Neural crest cell (in vitro differentiated cells): Measurements from ENCODE around the gene ABAT. TPM values are rescaled to one million over a fixed set of nuclear protein-coding genes. Genes with fewer than 3 reads are reported as not detected.
A peak's percentile ranks its signal among the peaks of the same experiment; 100 is the strongest.

Experiments used
- DNase-seq: peaks from one replicate; pipeline ENCODE4 v3.0.0; 2021; ENCODE audit warnings: low read depth, mixed read lengths, low spot score
- H3K27ac Mint-ChIP-seq: one replicate; pipeline ENCODE4 v1.8.0; 2021; ENCODE audit warnings: mild to moderate bottlenecking, mixed read lengths; ENCODE audit not compliant: unreplicated experiment
- H3K27me3 Mint-ChIP-seq: 2 replicates; pipeline ENCODE4 v1.8.0; 2021; ENCODE audit warnings: low read depth, mild to moderate bottlenecking, mixed read lengths
- H3K36me3 Mint-ChIP-seq: 2 replicates; pipeline ENCODE4 v1.8.0; 2021; ENCODE audit warnings: low read depth, mild to moderate bottlenecking, mixed read lengths
- H3K4me1 Mint-ChIP-seq: 2 replicates; pipeline ENCODE4 v1.8.0; 2021; ENCODE audit warnings: mixed read lengths
- H3K4me3 Mint-ChIP-seq: one replicate; pipeline ENCODE4 v1.8.0; 2021; ENCODE audit warnings: mild to moderate bottlenecking, mixed read lengths
- H3K9me3 Mint-ChIP-seq: 2 replicates; pipeline ENCODE4 v1.8.0; 2021; ENCODE audit warnings: mixed read lengths
- total RNA-seq: library from RNA; stranded (reverse); gene quantifications from 2 replicates; pipeline ENCODE4 v1.2.1, GENCODE V29; 2021
- TF ChIP-seq, protein P1 (sequence below): fragments of 200-600 bp; sonication (generic); conservative IDR thresholded peaks from 2 replicates; pipeline ENCODE4 v1.5.0; 2021; ENCODE audit warnings: antibody characterized with exemption, mild to moderate bottlenecking

ABAT gene
- total RNA-seq, 1 donor from 2014 or later: 35.2 TPM

DNA sequence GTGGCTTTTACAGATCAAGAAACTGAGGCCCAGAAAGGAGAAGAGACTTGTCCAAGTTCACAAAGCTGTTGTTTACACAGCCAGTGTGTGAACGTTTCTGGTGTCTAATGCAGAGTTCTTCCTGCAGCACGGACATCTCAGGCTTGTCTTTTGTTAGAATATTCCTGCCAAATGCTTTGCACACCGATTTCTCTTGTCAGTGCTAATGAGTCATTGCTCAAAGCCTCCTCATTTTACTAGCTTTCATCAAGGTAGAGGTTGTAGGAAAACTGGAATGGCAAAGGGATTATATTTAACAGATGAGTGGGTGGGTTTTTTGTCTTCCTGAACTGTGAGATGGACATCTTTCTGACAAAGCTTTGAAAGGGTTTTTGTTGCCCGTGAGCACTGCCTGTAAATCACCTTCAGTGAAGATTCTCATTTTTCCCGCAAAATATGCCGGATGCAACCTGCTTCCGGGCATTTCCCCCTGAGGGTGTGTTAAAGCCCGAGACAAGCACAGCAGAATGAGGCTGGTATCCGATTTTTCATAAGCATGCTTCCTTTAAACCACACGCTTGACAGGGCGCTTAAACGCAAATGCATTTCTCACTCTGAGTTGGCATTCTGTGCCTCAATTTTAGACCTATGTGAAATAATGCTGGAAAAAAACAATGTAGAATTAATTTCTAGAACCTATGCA is 137.9 kb downstream of the ABAT start:
- H3K4me3 Mint-ChIP-seq: no peak overlapping the region
- no peaks in the 10 kb centered on the region for H3K9me3 Mint-ChIP-seq
- TF ChIP-seq, protein P1, sequence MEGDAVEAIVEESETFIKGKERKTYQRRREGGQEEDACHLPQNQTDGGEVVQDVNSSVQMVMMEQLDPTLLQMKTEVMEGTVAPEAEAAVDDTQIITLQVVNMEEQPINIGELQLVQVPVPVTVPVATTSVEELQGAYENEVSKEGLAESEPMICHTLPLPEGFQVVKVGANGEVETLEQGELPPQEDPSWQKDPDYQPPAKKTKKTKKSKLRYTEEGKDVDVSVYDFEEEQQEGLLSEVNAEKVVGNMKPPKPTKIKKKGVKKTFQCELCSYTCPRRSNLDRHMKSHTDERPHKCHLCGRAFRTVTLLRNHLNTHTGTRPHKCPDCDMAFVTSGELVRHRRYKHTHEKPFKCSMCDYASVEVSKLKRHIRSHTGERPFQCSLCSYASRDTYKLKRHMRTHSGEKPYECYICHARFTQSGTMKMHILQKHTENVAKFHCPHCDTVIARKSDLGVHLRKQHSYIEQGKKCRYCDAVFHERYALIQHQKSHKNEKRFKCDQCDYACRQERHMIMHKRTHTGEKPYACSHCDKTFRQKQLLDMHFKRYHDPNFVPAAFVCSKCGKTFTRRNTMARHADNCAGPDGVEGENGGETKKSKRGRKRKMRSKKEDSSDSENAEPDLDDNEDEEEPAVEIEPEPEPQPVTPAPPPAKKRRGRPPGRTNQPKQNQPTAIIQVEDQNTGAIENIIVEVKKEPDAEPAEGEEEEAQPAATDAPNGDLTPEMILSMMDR: no peak
- no peak overlapping the region for H3K27ac Mint-ChIP-seq
- H3K36me3 Mint-ChIP-seq: peaks cover 21% of the 10 kb centered on the region
- H3K4me1 Mint-ChIP-seq: no peaks in the 10 kb centered on the region
- no peaks in the 10 kb centered on the region for H3K27me3 Mint-ChIP-seq
- no peak for DNase-seq

GRCh38 chr16:8814095-8814806 is 139.8 kb downstream of the ABAT start:
- H3K9me3 Mint-ChIP-seq: no peaks in the 10 kb centered on the region
- no peaks in the 10 kb centered on the region for H3K27me3 Mint-ChIP-seq
- DNase-seq: no peak
- H3K4me3 Mint-ChIP-seq: no peak overlapping the region
- H3K36me3 Mint-ChIP-seq: peaks cover 20% of the 10 kb centered on the region
- peak overlapping the region; percentile 62 for H3K27ac Mint-ChIP-seq
- TF ChIP-seq, protein P1: no peak
- H3K4me1 Mint-ChIP-seq: peaks cover 4% of the 10 kb centered on the region

DNA sequence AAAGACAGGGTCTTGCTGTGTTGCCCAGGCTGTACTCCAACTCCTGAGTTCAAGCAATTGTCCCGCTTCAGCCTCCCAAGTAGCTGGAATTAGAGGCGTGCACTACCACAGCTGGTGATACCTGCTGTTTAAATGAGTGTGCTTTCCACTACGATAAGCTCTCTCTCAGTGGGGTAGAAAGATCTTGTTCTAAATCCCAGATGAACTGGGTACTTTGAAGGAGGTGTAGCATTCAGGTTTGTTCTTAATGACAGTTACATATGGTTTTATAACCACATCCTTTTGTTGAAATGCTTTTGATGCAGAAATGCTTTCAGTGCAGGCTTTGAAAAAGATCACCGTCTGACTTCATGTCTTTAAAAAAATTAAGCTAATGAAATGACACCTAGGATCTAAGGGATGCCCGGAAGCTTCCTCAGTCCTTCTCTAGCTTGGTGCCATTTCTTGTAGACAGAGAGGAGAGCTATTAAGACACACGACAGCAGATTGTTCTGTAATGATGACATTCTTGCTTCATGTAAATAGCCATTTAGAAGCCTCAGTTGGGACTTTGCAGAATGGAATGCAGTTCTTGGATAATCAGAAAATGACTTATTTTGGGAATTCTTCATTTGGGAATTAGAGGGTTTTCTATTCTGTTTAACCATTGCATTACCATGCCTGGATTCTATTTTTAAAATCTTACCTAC is 142.7 kb downstream of the ABAT start:
- H3K27ac Mint-ChIP-seq: no peak overlapping the region

GRCh38 chr16:8818504-8819270 is 144.3 kb downstream of the ABAT start:
- Mint-ChIP-seq H3K36me3 (peaks cover 27% of the 10 kb centered on the region), H3K9me3 (no peaks in the 10 kb centered on the region), H3K4me3 (no peak overlapping the region), H3K27me3 (no peaks in the 10 kb centered on the region), H3K4me1 (peaks cover 5% of the 10 kb centered on the region), H3K27ac (no peak overlapping the region)
- no peak for DNase-seq
- TF ChIP-seq, protein P1: no peak

More for the DNA sequence above, 142.7 kb downstream of the ABAT start:
- H3K9me3 Mint-ChIP-seq: no peaks in the 10 kb centered on the region
- no peak for DNase-seq
- H3K27me3 Mint-ChIP-seq: no peaks in the 10 kb centered on the region
- TF ChIP-seq, protein P1: no peak
- no peak overlapping the region for H3K4me3 Mint-ChIP-seq
- H3K36me3 Mint-ChIP-seq: peaks cover 23% of the 10 kb centered on the region
- H3K4me1 Mint-ChIP-seq: peaks cover 5% of the 10 kb centered on the region

DNA sequence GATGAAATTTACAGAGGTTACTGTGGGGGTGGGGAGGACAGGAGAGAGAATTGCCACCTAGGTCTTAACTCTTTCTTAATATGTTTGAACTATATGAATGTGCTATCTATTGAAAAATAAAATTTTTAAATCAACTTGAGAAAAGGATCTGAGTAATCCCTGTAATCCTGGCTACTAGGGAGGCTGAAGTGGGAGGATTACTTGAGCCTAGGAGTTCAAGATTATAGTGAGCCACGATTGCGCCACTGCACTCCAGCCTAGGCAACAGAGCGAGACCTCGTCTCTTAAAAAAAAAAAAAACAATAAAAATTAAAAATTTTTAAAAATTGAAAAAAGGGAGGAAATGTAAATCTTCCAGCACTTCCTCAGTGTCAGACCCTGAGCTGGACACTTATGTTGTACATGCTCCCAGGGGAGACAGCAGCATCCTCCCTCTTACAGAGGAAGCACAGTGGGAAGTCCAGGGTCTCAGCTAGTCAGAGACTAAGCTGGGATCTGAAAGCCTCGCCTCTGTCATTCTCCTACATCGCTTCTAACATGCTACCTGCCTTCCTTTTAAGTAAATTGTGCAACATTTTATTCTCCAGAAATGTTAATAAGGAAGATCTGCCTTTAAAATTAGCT is 145.1 kb downstream of the ABAT start:
- Mint-ChIP-seq H3K4me1 (peaks cover 5% of the 10 kb centered on the region), H3K36me3 (peaks cover 32% of the 10 kb centered on the region), H3K4me3 (no peak overlapping the region), H3K27me3 (no peaks in the 10 kb centered on the region), H3K27ac (no peak overlapping the region), H3K9me3 (no peaks in the 10 kb centered on the region)
- DNase-seq: no peak
- TF ChIP-seq, protein P1: no peak
